Mesothelial cell of epicardium (in vitro differentiated cells): Measurements from ENCODE around the gene APEH. TPM values are rescaled to one million over a fixed set of nuclear protein-coding genes. Genes with fewer than 3 reads are reported as not detected.
A peak's percentile ranks its signal among the peaks of the same experiment; 100 is the strongest.

Experiments used
- DNase-seq, 2 experiments: peaks; one replicate each; pipeline ENCODE4 v3.0.0; 2021; ENCODE audit warnings: low spot score in 2 of 2; ENCODE audit not compliant: unreplicated experiment in 2 of 2
- H3K27ac Mint-ChIP-seq: 2 replicates; pipeline ENCODE4 v1.8.0; 2021; ENCODE audit warnings: mixed read lengths
- H3K27me3 Mint-ChIP-seq: 2 replicates; pipeline ENCODE4 v1.8.0; 2021; ENCODE audit warnings: low read depth, mixed read lengths
- H3K36me3 Mint-ChIP-seq: 2 replicates; pipeline ENCODE4 v1.8.0; 2021; ENCODE audit warnings: mixed read lengths
- H3K4me1 Mint-ChIP-seq: 2 replicates; pipeline ENCODE4 v1.8.0; 2021; ENCODE audit warnings: mixed read lengths
- H3K4me3 Mint-ChIP-seq: 2 replicates; pipeline ENCODE4 v1.8.0; 2021; ENCODE audit warnings: mild to moderate bottlenecking, moderate library complexity, mixed read lengths
- H3K9me3 Mint-ChIP-seq: 2 replicates; pipeline ENCODE4 v1.8.0; 2021; ENCODE audit warnings: mixed read lengths
- CTCF ChIP-seq: fragments of 200-600 bp; sonication (generic); IDR thresholded peaks from one replicate; pipeline ENCODE4 v1.5.0; 2021; ENCODE audit warnings: antibody characterized with exemption; ENCODE audit not compliant: unreplicated experiment
- total RNA-seq: library from RNA; stranded (reverse); gene quantifications from 3 replicates; pipeline ENCODE4 v1.2.1, GENCODE V29; 2021

APEH gene
- total RNA-seq, 1 donor from 2014 or later = 111 TPM

- H3K27me3 Mint-ChIP-seq = no peaks in the 10 kb centered on the region
- H3K4me3 Mint-ChIP-seq = no peak overlapping the region
- H3K9me3 Mint-ChIP-seq = no peaks in the 10 kb centered on the region
- peaks cover 27% of the 10 kb centered on the region for H3K4me1 Mint-ChIP-seq
- H3K36me3 Mint-ChIP-seq = no peaks in the 10 kb centered on the region
- no peak overlapping the region for H3K27ac Mint-ChIP-seq
- no peak for DNase-seq
- no peak for TF ChIP-seq CTCF
These were observed 5.3 kb upstream of the APEH start for GRCh38 chr3:49668861-49669260.

- H3K4me1 Mint-ChIP-seq = peaks cover 27% of the 10 kb centered on the region
These were observed 4.8 kb upstream of the APEH start for GRCh38 chr3:49669352-49669751.

DNA sequence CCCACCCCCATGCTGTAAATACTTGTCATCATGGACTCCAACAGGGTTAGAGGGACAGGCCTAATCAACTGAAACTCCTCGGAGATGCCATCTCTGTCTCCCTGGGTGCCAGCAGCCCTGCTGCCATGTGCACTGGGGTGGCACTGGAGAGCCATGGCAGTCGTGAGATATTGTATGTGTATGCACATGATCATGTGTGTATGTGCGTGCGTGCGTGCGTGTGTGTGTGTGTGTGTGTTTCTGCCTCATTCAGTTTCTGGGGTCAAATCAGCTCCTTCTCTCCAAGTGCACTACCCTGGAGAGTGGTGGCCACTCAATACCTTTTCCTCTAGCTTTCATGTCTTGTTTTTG is 3.2 kb upstream of the APEH start:
- no peaks in the 10 kb centered on the region for H3K27me3 Mint-ChIP-seq
- no peak for DNase-seq
- H3K4me3 Mint-ChIP-seq = no peak overlapping the region
- no peak overlapping the region for H3K27ac Mint-ChIP-seq
- no peaks in the 10 kb centered on the region for H3K9me3 Mint-ChIP-seq
- H3K4me1 Mint-ChIP-seq = peaks cover 33% of the 10 kb centered on the region
- TF ChIP-seq CTCF = no peak
- H3K36me3 Mint-ChIP-seq = no peaks in the 10 kb centered on the region

More at GRCh38 chr3:49669352-49669751, 4.8 kb upstream of the APEH start:
- Mint-ChIP-seq H3K27me3 (no peaks in the 10 kb centered on the region), H3K9me3 (no peaks in the 10 kb centered on the region), H3K27ac (no peak overlapping the region), H3K36me3 (no peaks in the 10 kb centered on the region), H3K4me3 (no peak overlapping the region)
- no peak for TF ChIP-seq CTCF
- no peak for DNase-seq

DNA sequence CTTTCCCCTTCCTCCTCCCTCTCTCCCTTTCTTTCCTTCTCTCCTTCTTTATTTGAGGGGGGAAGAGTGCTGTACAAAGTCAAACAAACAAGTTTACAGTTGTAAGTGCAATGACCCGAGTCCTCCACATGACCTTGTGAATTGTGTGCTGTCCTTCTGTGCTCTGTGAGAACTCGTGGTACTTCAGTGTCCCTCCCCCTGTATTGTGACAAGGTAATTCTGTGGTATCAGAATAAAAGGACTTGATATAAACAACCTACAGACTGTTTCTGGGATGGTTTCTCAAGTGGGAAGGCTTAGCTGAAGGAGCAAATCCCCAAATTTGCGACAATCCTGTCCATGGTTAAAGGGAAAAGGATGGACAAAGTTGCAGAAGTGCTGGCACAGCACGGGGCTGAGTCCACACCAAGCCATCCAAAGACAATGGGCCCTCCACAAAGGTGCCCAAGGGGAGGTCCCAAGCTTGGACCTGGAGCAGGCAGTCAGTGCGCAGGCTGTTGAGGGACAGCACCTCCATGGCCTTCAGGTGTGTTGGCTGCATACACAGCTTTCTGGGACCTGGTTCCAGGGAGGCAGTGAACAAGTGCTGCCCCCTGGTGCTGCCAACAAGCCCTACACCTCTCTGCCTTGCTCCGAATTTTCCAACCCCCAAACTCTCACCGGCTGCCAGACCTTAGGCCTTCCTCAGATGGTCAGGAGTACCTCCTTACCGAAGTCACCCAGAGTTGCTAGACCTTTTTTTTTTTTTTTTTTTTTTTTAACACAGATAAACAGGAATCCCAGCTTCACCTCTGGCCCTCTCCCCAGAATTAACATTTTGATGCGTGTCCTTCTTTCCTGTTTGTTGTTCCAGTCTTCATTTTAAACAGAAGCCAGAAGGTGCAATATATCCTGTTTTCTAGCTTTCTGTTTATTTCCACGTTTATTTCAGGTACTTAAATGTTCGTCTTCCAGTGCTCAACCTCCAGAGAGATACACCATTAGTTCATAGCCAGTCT is 2.6 kb upstream of the APEH start:
- peak; percentile 82 for TF ChIP-seq CTCF
- Mint-ChIP-seq H3K27ac (peak overlapping the region; percentile 83), H3K4me3 (peak overlapping the region; percentile 57), H3K36me3 (no peaks in the 10 kb centered on the region), H3K4me1 (peaks cover 31% of the 10 kb centered on the region), H3K9me3 (no peaks in the 10 kb centered on the region), H3K27me3 (no peaks in the 10 kb centered on the region)
- DNase-seq = peak; percentile 48 to 80

DNA sequence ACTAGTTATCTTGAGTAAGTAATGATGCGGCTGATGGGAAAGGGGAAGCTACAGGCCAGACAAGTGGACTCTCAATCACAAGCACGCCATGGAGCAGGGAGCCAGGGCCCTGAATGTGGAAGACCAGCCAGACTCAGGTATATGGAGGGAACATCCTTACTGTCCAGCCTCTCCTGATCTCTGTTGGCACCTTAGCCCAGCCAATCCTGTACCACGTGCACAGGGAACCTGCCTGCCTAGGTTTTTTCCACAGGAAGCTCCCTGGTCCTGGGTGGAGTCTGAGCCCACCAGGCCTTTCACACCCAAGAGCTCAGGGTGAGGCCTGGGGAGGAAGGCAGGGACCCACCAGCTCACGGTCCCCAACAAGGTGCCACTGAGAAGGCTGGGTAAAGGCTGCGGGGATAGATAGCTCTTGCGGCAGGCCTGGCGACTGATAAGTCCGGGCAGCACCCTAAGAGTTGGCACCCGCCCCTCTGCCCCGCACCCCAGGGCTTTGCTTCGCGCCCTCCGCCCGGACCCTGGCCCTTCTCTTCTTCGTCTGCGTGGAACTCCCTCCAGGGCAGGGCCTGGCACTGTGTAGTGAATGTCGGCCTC is 933 bp upstream of the APEH start:
- peak overlapping the region; percentile 85 for H3K4me3 Mint-ChIP-seq
- no peak for DNase-seq

More for the DNA sequence above, 933 bp upstream of the APEH start:
- Mint-ChIP-seq H3K27ac (peak overlapping the region; percentile 97), H3K36me3 (peaks cover 6% of the 10 kb centered on the region), H3K4me1 (peaks cover 28% of the 10 kb centered on the region), H3K9me3 (no peaks in the 10 kb centered on the region), H3K27me3 (no peaks in the 10 kb centered on the region)
- TF ChIP-seq CTCF = no peak
